ENCODE results near the gene RIT2. TPM values are rescaled to one million over a fixed set of nuclear protein-coding genes. Genes with fewer than 3 reads are reported as not detected.

RIT2 gene
- total RNA-seq, 4 donors from 2014 or later: not detected

- TF ChIP-seq CTCF (IDR thresholded peaks at IDR 0.05; ENCODE audit: low read depth): no peak
These were observed 118.7 kb downstream of the RIT2 start for GRCh38 chr18:42996824-42997223.

GRCh38 chr18:42980426-42980825 is 135.1 kb downstream of the RIT2 start:
- no peak for TF ChIP-seq CTCF (IDR thresholded peaks at IDR 0.05; ENCODE audit: low read depth)

GRCh38 chr18:42977982-42978637 is 137.4 kb downstream of the RIT2 start:
- no peak for TF ChIP-seq CTCF (IDR thresholded peaks at IDR 0.05; ENCODE audit: low read depth)

- TF ChIP-seq CTCF (IDR thresholded peaks at IDR 0.05; ENCODE audit: low read depth): no peak
These were observed 138.5 kb downstream of the RIT2 start for GRCh38 chr18:42976869-42977590.

- no peak for TF ChIP-seq CTCF (IDR thresholded peaks at IDR 0.05; ENCODE audit: low read depth)
These were observed 146.1 kb downstream of the RIT2 start for GRCh38 chr18:42969366-42969765.

- TF ChIP-seq CTCF (IDR thresholded peaks at IDR 0.05; ENCODE audit: low read depth): no peak
These were observed 154.2 kb downstream of the RIT2 start for GRCh38 chr18:42961298-42961697.

- TF ChIP-seq CTCF (IDR thresholded peaks at IDR 0.05; ENCODE audit: low read depth): no peak
These were observed 156.0 kb downstream of the RIT2 start for GRCh38 chr18:42959528-42959927.

Data from subcutaneous adipose tissue (tissue), 4 donors.